Left ventricle myocardium inferior (tissue), 1 donor: ENCODE data around the gene NHSL1. TPM values are rescaled to one million over a fixed set of nuclear protein-coding genes. Genes with fewer than 3 reads are reported as not detected.

Experiments
- DNase-seq: peaks from one replicate; pipeline ENCODE4 v3.0.0-alpha.2; 2020
- H3K27ac ChIP-seq: fragments of 200-600 bp; replicated peaks from 2 replicates; pipeline ENCODE4 v1.8.0; 2021
- H3K27me3 ChIP-seq: fragments of 200-600 bp; 2 replicates; pipeline ENCODE4 v1.8.0; 2021; ENCODE audit warnings: low read depth
- H3K36me3 ChIP-seq: fragments of 200-600 bp; 2 replicates; pipeline ENCODE4 v1.8.0; 2021
- H3K4me1 ChIP-seq: fragments of 200-600 bp; 2 replicates; pipeline ENCODE4 v1.8.0; 2021
- H3K4me3 ChIP-seq: fragments of 200-600 bp; 2 replicates; pipeline ENCODE4 v1.8.0; 2021; ENCODE audit warnings: mild to moderate bottlenecking, moderate library complexity
- H3K9me3 ChIP-seq: fragments of 200-600 bp; replicated peaks from 2 replicates; pipeline ENCODE4 v1.8.0; 2021
- CTCF ChIP-seq: fragments of 200-600 bp; IDR thresholded peaks from 2 replicates; pipeline ENCODE4 v1.8.0; 2021; ENCODE audit warnings: antibody characterized with exemption, mild to moderate bottlenecking, borderline replicate concordance
- intact Hi-C: fragments of 100-400 bp; cut with micrococcal nuclease; formaldehyde crosslinking; loops from one replicate; pipeline ENCODE4 v1.11.0; 2022
- total RNA-seq: library from RNA; stranded (reverse); fragmentation: NEBNext Ultra II Directional; extraction: Animal tissue kit (Norgen Biotek cat#: 25700); gene quantifications from one replicate; pipeline ENCODE4 v1.2.1, GENCODE V29; 2021
- donor health status: DM: no; HTN: yes; CAD: no; lungs with severe emphysema.

Gene NHSL1
- total RNA-seq, 1 donor from 2014 or later = 44.7 TPM

- no peak for TF ChIP-seq CTCF
- H3K4me3 ChIP-seq = no peak overlapping the region
- intact Hi-C loops = no loop called here
- peaks cover 71% of the 10 kb centered on the region for H3K4me1 ChIP-seq
- H3K36me3 ChIP-seq = peaks cover 10% of the 10 kb centered on the region
- no peaks in the 10 kb centered on the region for H3K9me3 ChIP-seq
- H3K27me3 ChIP-seq = no peaks in the 10 kb centered on the region
- DNase-seq = no peak
- H3K27ac ChIP-seq = no peak overlapping the region
Measured at GRCh38 chr6:138497286-138497685, 2.0 kb downstream of the NHSL1 start.

GRCh38 chr6:138494312-138494711, 5.0 kb downstream of the NHSL1 start:
- H3K4me3 ChIP-seq = no peak overlapping the region
- intact Hi-C loops = no loop called here
- DNase-seq = no peak
- no peak for TF ChIP-seq CTCF
- peaks cover 10% of the 10 kb centered on the region for H3K36me3 ChIP-seq
- H3K4me1 ChIP-seq = peaks cover 67% of the 10 kb centered on the region
- H3K27ac ChIP-seq = peak overlapping the region; percentile 52
- no peaks in the 10 kb centered on the region for H3K9me3 ChIP-seq
- no peaks in the 10 kb centered on the region for H3K27me3 ChIP-seq

GRCh38 chr6:138493413-138493812, 5.9 kb downstream of the NHSL1 start:
- Histone ChIP-seq H3K4me3 (peak overlapping the region; percentile 6), H3K36me3 (peaks cover 10% of the 10 kb centered on the region), H3K27ac (peak overlapping the region; percentile 52), H3K9me3 (no peaks in the 10 kb centered on the region), H3K27me3 (no peaks in the 10 kb centered on the region), H3K4me1 (peaks cover 61% of the 10 kb centered on the region)
- DNase-seq = no peak
- intact Hi-C loops = no loop called here
- TF ChIP-seq CTCF = no peak

- Histone ChIP-seq H3K4me1 (peaks cover 61% of the 10 kb centered on the region), H3K27me3 (no peaks in the 10 kb centered on the region), H3K27ac (peak overlapping the region; percentile 52), H3K36me3 (peaks cover 10% of the 10 kb centered on the region), H3K4me3 (peak overlapping the region; percentile 6), H3K9me3 (no peaks in the 10 kb centered on the region)
- TF ChIP-seq CTCF = no peak
- intact Hi-C loops = no loop called here
- no peak for DNase-seq
Measured at GRCh38 chr6:138492871-138493270, 6.4 kb downstream of the NHSL1 start.

GRCh38 chr6:138492113-138492512, 7.2 kb downstream of the NHSL1 start:
- peaks cover 61% of the 10 kb centered on the region for H3K4me1 ChIP-seq
- intact Hi-C loops = no loop called here

More at GRCh38 chr6:138492113-138492512, 7.2 kb downstream of the NHSL1 start:
- Histone ChIP-seq H3K27ac (peak overlapping the region; percentile 52), H3K4me3 (no peak overlapping the region), H3K27me3 (no peaks in the 10 kb centered on the region), H3K36me3 (peaks cover 10% of the 10 kb centered on the region), H3K9me3 (no peaks in the 10 kb centered on the region)
- no peak for DNase-seq
- no peak for TF ChIP-seq CTCF
